GM19025 (cell line): ENCODE results near the gene NOTCH1.
A peak's percentile ranks its signal among the peaks of the same experiment; 100 is the strongest.
"Not testable (repeated sequence)": the region's sequence is repeated elsewhere in the genome, so short reads cannot be mapped to it uniquely, and the experiment has no call there.

Experiments used
- ATAC-seq: cut with Tn5 transposase; IDR thresholded peaks from one replicate; pipeline ENCODE4 v1.9.1; 2021; ENCODE audit warnings: mild to moderate bottlenecking, low read depth, moderate library complexity; ENCODE audit not compliant: unreplicated experiment

The NOTCH1 gene

GRCh38 chr9:136565715-136566552 lies 20.1 kb upstream of the NOTCH1 start:
- ATAC-seq, result no peak

- no peak for ATAC-seq
Observed at GRCh38 chr9:136565086-136565714, 19.4 kb upstream of the NOTCH1 start.

GRCh38 chr9:136564379-136564988 lies 18.6 kb upstream of the NOTCH1 start:
- ATAC-seq, result peak; percentile 64

GRCh38 chr9:136563646-136564325 lies 17.9 kb upstream of the NOTCH1 start:
- ATAC-seq, result no peak

- no peak for ATAC-seq
Observed at GRCh38 chr9:136562746-136563495, 17.1 kb upstream of the NOTCH1 start.

GRCh38 chr9:136561779-136562178 lies 15.9 kb upstream of the NOTCH1 start:
- ATAC-seq, result no peak

- no peak for ATAC-seq
Observed at GRCh38 chr9:136560586-136560985, 14.7 kb upstream of the NOTCH1 start.

- ATAC-seq, result not testable (repeated sequence)
Observed at GRCh38 chr9:136559371-136559770, 13.5 kb upstream of the NOTCH1 start.

GRCh38 chr9:136558846-136559245 lies 13.0 kb upstream of the NOTCH1 start:
- not testable (repeated sequence) for ATAC-seq

GRCh38 chr9:136558373-136558772 lies 12.5 kb upstream of the NOTCH1 start:
- ATAC-seq, result no peak

GRCh38 chr9:136557036-136557435 lies 11.2 kb upstream of the NOTCH1 start:
- no peak for ATAC-seq

GRCh38 chr9:136556166-136556565 lies 10.3 kb upstream of the NOTCH1 start:
- no peak for ATAC-seq

GRCh38 chr9:136554870-136555269 lies 9.0 kb upstream of the NOTCH1 start:
- no peak for ATAC-seq

GRCh38 chr9:136553581-136553980 lies 7.7 kb upstream of the NOTCH1 start:
- no peak for ATAC-seq

- ATAC-seq, result no peak
Observed at GRCh38 chr9:136552117-136552703, 6.4 kb upstream of the NOTCH1 start.

- no peak for ATAC-seq
Observed at GRCh38 chr9:136551401-136552116, 5.7 kb upstream of the NOTCH1 start.

- no peak for ATAC-seq
Observed at GRCh38 chr9:136550439-136551289, 4.8 kb upstream of the NOTCH1 start.
